Measurements from ENCODE around the gene SSC4D.

SSC4D gene

GRCh38 chr7:76351372-76351771, 58.1 kb downstream of the SSC4D start:
- DNase-seq, result no peak

GRCh38 chr7:76349313-76349885, 60.1 kb downstream of the SSC4D start:
- no peak for DNase-seq

- DNase-seq, result no peak
Observed at GRCh38 chr7:76347710-76348109, 61.8 kb downstream of the SSC4D start.

- DNase-seq, result no peak
Observed at GRCh38 chr7:76346778-76347177, 62.7 kb downstream of the SSC4D start.

- no peak for DNase-seq
Observed at GRCh38 chr7:76346097-76346496, 63.4 kb downstream of the SSC4D start.

- DNase-seq, result no peak
Observed at GRCh38 chr7:76343931-76344321, 65.6 kb downstream of the SSC4D start.

GRCh38 chr7:76343294-76343930, 66.1 kb downstream of the SSC4D start:
- no peak for DNase-seq

- DNase-seq, result no peak
Observed at GRCh38 chr7:76342222-76342621, 67.3 kb downstream of the SSC4D start.

GRCh38 chr7:76340617-76341131, 68.8 kb downstream of the SSC4D start:
- no peak for DNase-seq

Measured in NCI-H1436 (cell line).